Suppressor macrophage (primary cell): ENCODE results near the gene RNF44.
A peak's percentile ranks its signal among the peaks of the same experiment; 100 is the strongest.
"Not testable (repeated sequence)": the region's sequence is repeated elsewhere in the genome, so short reads cannot be mapped to it uniquely, and the experiment has no call there.

Experiments used
- DNase-seq, 4 experiments: peaks; one replicate each; pipeline ENCODE4 v3.0.0-alpha.2; 2020 to 2022

The RNF44 gene

DNA sequence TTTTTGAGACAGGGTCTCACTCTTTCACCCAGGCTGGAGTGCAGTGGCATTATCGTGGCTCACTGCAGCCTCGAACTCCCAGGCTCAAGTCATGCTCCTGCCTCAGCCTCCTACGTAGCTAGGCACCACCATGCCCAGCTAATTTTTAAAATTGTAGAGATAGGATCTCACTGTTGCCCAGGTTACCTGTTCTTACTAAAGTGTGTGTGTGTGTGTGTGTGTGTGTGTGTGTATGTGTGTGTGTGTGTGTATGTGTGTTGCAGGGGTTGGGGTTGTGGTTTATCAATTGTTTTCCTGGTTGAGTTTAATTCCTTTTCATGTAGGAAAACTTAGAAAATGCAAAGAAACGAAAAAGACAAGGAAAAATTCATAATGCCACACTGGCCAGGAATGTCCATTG lies 21.8 kb downstream of the RNF44 start:
- no peak for DNase-seq

DNA sequence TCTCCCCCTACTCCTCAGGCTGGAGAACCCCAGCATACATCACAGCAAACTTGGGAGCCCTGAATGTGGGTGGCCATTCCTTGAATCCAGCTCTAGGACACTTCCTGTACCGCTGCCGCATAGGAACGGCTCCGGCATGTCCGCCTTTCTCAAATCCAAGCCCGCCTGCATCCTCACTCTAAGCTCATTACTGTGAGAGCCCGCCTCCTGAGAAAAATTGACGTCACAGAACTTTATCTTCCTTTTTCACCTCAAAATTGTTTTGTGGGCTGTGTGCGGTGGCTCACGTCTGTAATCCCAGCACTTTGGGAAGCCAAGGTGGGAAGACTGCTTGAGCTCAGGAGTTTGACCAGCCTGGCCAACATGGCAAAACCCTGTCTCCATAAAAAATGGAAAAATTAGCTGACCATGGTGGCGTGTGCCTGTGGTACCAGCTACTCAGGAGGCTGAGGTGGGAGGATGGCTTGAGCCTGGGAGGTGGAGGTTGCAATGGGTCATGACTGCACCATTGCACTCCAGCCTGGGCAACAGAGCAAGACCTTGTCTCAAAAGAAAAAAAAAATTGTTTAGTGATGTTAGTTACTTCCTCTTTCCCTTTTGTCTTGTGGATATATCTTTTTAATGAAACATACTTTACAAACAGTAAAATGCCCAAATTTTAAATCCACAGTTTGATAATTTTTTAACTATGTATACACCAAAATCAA lies 22.8 kb downstream of the RNF44 start:
- peak in 2 of 4 experiments; percentile 20 to 28 for DNase-seq

DNA sequence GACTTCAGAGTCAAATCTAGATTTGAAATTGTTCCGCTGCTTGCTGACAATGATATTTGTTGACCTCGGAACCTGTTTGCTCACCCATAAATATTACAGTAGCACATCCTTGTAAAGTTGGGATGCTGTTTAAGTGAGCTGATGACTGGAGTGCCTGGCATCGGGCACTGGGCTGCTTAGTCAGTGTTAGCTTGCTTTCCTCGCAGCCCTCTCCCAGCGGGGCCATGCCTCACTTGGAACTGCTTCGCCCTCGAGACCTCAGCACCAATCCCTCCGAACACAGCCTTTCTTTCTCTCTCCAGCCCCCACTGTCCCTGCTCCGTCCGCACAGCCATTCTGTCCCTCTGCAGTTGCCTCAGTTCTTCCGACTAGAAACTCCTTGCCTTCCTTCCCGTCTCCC lies 23.4 kb downstream of the RNF44 start:
- DNase-seq = no peak

DNA sequence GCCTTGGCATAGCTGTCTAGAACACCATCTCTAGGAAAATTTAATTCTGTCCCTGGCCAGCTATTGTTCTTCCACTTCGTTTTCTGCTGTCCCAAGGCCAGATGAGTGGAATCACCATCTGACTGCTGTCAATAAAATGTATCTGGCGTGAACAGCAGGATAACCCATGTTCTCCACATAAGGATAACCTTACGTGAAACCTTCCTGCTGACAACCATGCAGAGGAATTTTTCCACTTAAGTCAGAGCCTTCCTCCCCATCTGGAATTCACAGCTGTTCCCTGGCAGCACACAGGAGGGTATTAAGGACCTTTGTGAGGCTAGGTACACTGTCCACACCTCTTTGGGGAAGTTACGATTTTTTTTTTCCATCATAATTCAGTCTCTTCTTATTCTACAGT lies 28.6 kb downstream of the RNF44 start:
- DNase-seq = no peak

GRCh38 chr5:176507911-176508310 lies 29.3 kb downstream of the RNF44 start:
- no peak for DNase-seq

- no peak for DNase-seq
These were observed 33.7 kb downstream of the RNF44 start for GRCh38 chr5:176503496-176503895.

- no peak for DNase-seq
These were observed 35.9 kb downstream of the RNF44 start for GRCh38 chr5:176501333-176501732.

- DNase-seq = no peak
These were observed 36.7 kb downstream of the RNF44 start for GRCh38 chr5:176500511-176500910.

DNA sequence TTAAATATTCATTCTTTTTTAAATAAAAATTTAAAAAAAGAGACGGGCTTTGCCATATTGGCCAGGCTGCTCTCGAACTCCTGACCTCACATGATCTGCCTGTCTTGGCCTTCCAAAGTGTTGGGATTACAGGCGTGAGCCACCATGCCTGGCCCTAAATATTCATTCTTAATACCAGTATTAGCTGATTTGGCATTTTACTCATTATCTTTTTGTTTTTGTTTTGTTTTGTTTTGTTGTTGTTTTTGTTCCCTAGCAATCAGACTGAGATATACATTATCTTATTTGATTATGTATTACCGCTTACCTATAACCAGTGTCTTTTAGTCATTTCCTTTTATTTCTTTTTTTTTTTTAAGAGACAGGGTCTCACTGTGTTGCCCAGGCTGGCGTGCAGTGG lies 37.9 kb downstream of the RNF44 start:
- no peak for DNase-seq

- DNase-seq = no peak
These were observed 39.4 kb downstream of the RNF44 start for GRCh38 chr5:176497852-176498251.

DNA sequence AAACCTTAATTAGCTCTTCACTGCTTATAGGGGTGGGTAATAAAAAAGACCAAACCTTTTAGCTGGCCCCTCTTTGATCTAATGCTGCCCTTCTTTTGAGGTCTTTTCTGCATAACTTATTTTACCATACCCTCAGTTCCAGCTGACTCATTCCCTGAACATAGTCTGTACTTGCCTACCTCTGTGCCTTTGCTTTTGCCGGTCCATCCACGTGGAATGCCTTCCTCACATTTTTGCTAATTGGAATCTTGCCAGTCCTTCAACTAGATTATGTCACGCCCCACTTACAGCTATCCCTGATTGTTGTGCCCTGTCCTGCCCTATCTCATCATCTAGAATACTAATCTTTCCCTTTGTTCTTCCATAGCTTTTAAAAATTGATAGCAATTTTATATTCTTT lies 44.8 kb downstream of the RNF44 start:
- DNase-seq = no peak

DNA sequence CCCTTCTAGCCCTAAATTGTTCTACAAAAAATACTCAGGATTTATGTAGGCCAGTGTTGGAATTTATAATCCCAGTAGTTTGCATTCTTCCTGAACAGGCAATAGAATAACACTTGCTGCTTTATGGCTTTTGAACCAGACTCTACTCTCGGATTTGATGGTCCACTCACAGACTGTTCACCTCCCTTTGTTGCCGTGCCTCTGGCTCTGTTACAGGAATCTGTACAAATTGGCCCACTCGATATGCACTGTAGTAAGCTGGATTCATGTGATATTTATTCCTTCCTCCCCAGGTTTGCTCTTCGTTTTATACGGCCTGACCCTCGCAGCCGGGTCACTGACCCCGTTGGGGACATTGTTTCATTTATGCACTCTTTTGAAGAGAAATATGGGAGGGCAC lies 45.3 kb downstream of the RNF44 start:
- DNase-seq = no peak

DNA sequence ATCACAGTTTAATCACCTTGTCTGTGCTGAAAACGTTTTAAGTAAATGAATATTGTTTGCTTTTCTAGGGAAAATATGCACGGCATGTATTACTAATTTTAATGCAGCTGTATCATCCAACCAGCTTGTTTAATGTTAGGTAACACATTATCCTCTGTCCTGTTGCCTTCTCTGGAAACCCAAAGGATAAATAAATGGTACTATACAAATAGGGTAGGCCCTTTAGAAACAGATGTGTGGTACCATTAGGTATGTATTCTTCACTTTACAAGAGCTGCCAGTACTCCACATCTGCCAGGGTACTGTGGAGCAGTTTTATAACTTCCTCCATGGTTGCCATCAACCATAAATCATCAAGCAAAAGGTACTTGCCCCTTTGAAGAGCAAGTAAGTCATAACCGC lies 46.1 kb downstream of the RNF44 start:
- no peak for DNase-seq

GRCh38 chr5:176490301-176490700 lies 46.9 kb downstream of the RNF44 start:
- peak in 2 of 4 experiments; percentile 6 to 9 for DNase-seq

- no peak for DNase-seq
These were observed 48.1 kb downstream of the RNF44 start for GRCh38 chr5:176489077-176489476.

DNA sequence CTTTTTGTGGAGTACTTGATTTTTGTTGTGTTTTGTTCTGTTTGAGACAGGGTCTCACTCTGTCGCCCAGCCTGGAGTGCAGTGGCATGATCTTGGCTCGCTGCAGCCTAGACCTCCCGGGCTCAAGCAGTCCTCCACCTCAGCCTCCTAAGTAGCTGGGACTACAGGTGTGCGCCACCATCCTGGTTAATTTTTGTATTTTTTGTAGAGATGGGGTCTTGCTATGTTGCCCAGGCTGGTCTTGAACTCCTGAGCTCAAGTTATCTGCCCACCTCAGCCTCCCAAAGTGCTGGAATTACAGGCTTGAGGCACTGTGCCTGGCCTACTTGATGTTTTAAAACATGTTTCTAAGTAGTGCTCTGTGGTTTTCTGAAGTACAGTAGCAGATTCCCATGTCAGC lies 50.0 kb downstream of the RNF44 start:
- not testable (repeated sequence) for DNase-seq

- no peak for DNase-seq
These were observed 50.9 kb downstream of the RNF44 start for GRCh38 chr5:176486189-176486757.

- no peak for DNase-seq
These were observed 52.0 kb downstream of the RNF44 start for GRCh38 chr5:176485176-176485575.

GRCh38 chr5:176481711-176482110 lies 55.5 kb downstream of the RNF44 start:
- no peak for DNase-seq
